ENCODE results near the gene MLYCD.

GRCh38 chr16:83951544-83951943, 52.6 kb downstream of the MLYCD start:
- TF ChIP-seq POLR2A (IDR thresholded peaks at IDR 0.05; ENCODE audit: low read depth, low read length) (no peak), CBX5 (IDR thresholded peaks at IDR 0.05; ENCODE audit: low read depth) (no peak), CTCF (IDR thresholded peaks at IDR 0.05 in 2 of 3, conservative IDR thresholded peaks at IDR 0.05 in 1 of 3; ENCODE audit: control insufficient read depth in 2 of 3, extremely low read depth in 1 of 3, insufficient read depth in 1 of 3, low read depth in 3 of 3, low read length in 3 of 3) (no peak), CEBPB (IDR thresholded peaks at IDR 0.05; ENCODE audit: borderline replicate concordance in 1 of 2, low read depth in 2 of 2, low read length in 2 of 2) (no peak), PAX5 (IDR thresholded peaks at IDR 0.05; ENCODE audit: borderline replicate concordance, low read depth, low read length) (no peak), FOS (IDR thresholded peaks at IDR 0.05; ENCODE audit: borderline replicate concordance, extremely low read depth, insufficient read length) (no peak), HDAC2 (IDR thresholded peaks at IDR 0.05) (no peak)
- TF ChIP-seq, protein P1, sequence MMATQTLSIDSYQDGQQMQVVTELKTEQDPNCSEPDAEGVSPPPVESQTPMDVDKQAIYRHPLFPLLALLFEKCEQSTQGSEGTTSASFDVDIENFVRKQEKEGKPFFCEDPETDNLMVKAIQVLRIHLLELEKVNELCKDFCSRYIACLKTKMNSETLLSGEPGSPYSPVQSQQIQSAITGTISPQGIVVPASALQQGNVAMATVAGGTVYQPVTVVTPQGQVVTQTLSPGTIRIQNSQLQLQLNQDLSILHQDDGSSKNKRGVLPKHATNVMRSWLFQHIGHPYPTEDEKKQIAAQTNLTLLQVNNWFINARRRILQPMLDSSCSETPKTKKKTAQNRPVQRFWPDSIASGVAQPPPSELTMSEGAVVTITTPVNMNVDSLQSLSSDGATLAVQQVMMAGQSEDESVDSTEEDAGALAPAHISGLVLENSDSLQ (IDR thresholded peaks at IDR 0.05), result no peak

All from GM12878 (cell line).